HCT116 (cell line): ENCODE data around the gene MEGF6. TPM values are rescaled to one million over a fixed set of nuclear protein-coding genes. Genes with fewer than 3 reads are reported as not detected.

ENCODE experiments used
- ATAC-seq: fragments of 200-7000 bp; cut with Tn5 transposase; 2 replicates; pipeline ENCODE4 v1.9.1; 2020; ENCODE audit warnings: mild to moderate bottlenecking, moderate library complexity
- BruUV-seq: library from RNA; stranded (reverse); fragments of 400-500 nt; replicated peaks from 2 replicates; lab custom pipeline; 2021; lab: Mats Ljungman, UMichigan
- CTCF ChIA-PET: fragments of 300-600 bp; sonication (Branson Sonifier 250); formaldehyde crosslinking; loops from one replicate; lab custom pipeline; 2021; ENCODE audit warnings: antibody characterized with exemption; lab: Charles Lee
- POLR2A ChIA-PET: fragments of 300-600, 350-600 bp; sonication (Branson Sonifier 250); formaldehyde crosslinking; loops from one replicate; lab custom pipeline; 2021; ENCODE audit warnings: antibody characterized with exemption; lab: Charles Lee
- RAD21 ChIA-PET, 2 experiments: fragments of 300-600 bp; sonication (Branson Sonifier 250); formaldehyde crosslinking; loops; one replicate each; lab custom pipeline; 2023; ENCODE audit warnings: low total read pairs in 2 of 2; ENCODE audit not compliant: uncharacterized antibody in 2 of 2, unreplicated experiment in 2 of 2, low non-redundant PET in 1 of 2; lab: Charles Lee
- DNase-seq: peaks from one replicate; pipeline ENCODE4 v3.0.0-alpha.2; 2010; ENCODE audit warnings: low read depth, low spot score
- H2AFZ ChIP-seq: fragments of 200-600 bp; shearing (Covaris generic), sonication (generic); 2 replicates; pipeline ENCODE4 v1.6.1; 2017; ENCODE audit warnings: low read depth, mixed run types, mixed read lengths, antibody characterized with exemption, low read length; ENCODE audit not compliant: poor library complexity, severe bottlenecking
- H3K27ac ChIP-seq: 2 replicates; pipeline ENCODE4 v1.5.1; 2012; ENCODE audit warnings: low read depth, low read length
- H3K27me3 ChIP-seq: fragments of 200-600 bp; sonication (generic); 2 replicates; pipeline ENCODE4 v1.6.1; 2016; ENCODE audit warnings: mixed run types, low read length, mixed read lengths; ENCODE audit not compliant: insufficient read depth
- H3K36me3 ChIP-seq, 2 experiments: fragments of 200-500 bp in 1 of 2; fragments of 200-600 bp in 1 of 2; sonication (Bioruptor generic) in 1 of 2; sonication (generic) in 1 of 2; 2 replicates each; pipeline versions ENCODE4 v1.5.1 to v1.6.1; 2014 to 2016; ENCODE audit warnings: low read length in 2 of 2, inconsistent platforms in 1 of 2, mixed read lengths in 1 of 2, mixed run types in 1 of 2; ENCODE audit not compliant: insufficient read depth in 2 of 2, control insufficient read depth in 1 of 2
- H3K4me1 ChIP-seq, 2 experiments: fragments of 200-600 bp in 1 of 2; sonication (generic) in 1 of 2; 2 replicates each; pipeline versions ENCODE4 v1.5.1 to v1.6.1; 2012 to 2017; ENCODE audit warnings: low read length in 2 of 2, inconsistent platforms in 1 of 2, mild to moderate bottlenecking in 1 of 2, mixed read lengths in 1 of 2, mixed run types in 1 of 2, moderate library complexity in 1 of 2; ENCODE audit not compliant: insufficient read depth in 2 of 2, control insufficient read depth in 1 of 2
- H3K4me2 ChIP-seq: fragments of 200-600 bp; sonication (generic); 2 replicates; pipeline ENCODE4 v1.6.1; 2017; ENCODE audit warnings: mixed run types, low read length, mixed read lengths
- H3K4me3 ChIP-seq, 2 experiments: fragments of 200-600 bp in 1 of 2; sonication (generic) in 1 of 2; replicated peaks in 1 of 2; 2 replicates each; pipeline ENCODE4 v1.5.1; 2011 to 2016; ENCODE audit warnings: low read length in 2 of 2, control low read depth in 1 of 2, low read depth in 1 of 2, mild to moderate bottlenecking in 1 of 2, mixed read lengths in 1 of 2, mixed run types in 1 of 2
- H3K79me2 ChIP-seq: fragments of 200-600 bp; sonication (generic); 2 replicates; pipeline ENCODE4 v1.6.1; 2017; ENCODE audit warnings: mild to moderate bottlenecking, mixed run types, low read length, moderate library complexity, mixed read lengths; ENCODE audit not compliant: insufficient read depth
- H3K9ac ChIP-seq: fragments of 200-600 bp; sonication (generic); 2 replicates; pipeline ENCODE4 v1.6.1; 2016; ENCODE audit warnings: low read length, mixed read lengths
- H3K9me2 ChIP-seq: fragments of 200-600 bp; sonication (generic), shearing (Covaris generic); 2 replicates; pipeline ENCODE4 v1.6.1; 2017; ENCODE audit warnings: mixed run types, mild to moderate bottlenecking, moderate library complexity; ENCODE audit not compliant: insufficient read depth
- H3K9me3 ChIP-seq, 2 experiments: fragments of 200-500 bp in 1 of 2; fragments of 200-600 bp in 1 of 2; sonication (Bioruptor generic) in 1 of 2; sonication (generic) in 1 of 2; 2 replicates each; pipeline ENCODE4 v1.6.1; 2014 to 2017; ENCODE audit warnings: low read length in 2 of 2, mixed read lengths in 2 of 2, inconsistent platforms in 1 of 2, low read depth in 1 of 2, mild to moderate bottlenecking in 1 of 2, mixed run types in 1 of 2, moderate library complexity in 1 of 2; ENCODE audit not compliant: control insufficient read depth in 1 of 2, insufficient read depth in 1 of 2
- H4K20me1 ChIP-seq: fragments of 200-600 bp; sonication (generic), shearing (Covaris generic); 2 replicates; pipeline ENCODE4 v1.6.1; 2017; ENCODE audit warnings: mixed run types, mild to moderate bottlenecking, moderate library complexity; ENCODE audit not compliant: insufficient read depth
- CTCF ChIP-seq, 3 experiments: fragments of 200-600 bp in 1 of 3; sonication (generic) in 1 of 3; IDR thresholded peaks in 2 of 3; conservative IDR thresholded peaks in 1 of 3; 2 replicates each; pipeline ENCODE4 v1.5.1; 2012 to 2017; ENCODE audit warnings: low read depth in 2 of 3, low read length in 2 of 3, antibody characterized with exemption in 1 of 3, borderline replicate concordance in 1 of 3, control low read depth in 1 of 3, mild to moderate bottlenecking in 1 of 3, mixed read lengths in 1 of 3, mixed run types in 1 of 3, moderate library complexity in 1 of 3; ENCODE audit not compliant: insufficient read depth in 1 of 3
- EZH2 ChIP-seq: fragments of 200-600 bp; sonication (generic); IDR thresholded peaks from 2 replicates; pipeline ENCODE4 v1.6.1; 2017; ENCODE audit warnings: antibody characterized with exemption, mixed run types
- MAX ChIP-seq: IDR thresholded peaks from 2 replicates; pipeline ENCODE4 v1.6.1; 2012
- YY1 ChIP-seq: IDR thresholded peaks from 2 replicates; pipeline ENCODE4 v1.6.1; 2011; ENCODE audit warnings: low read length, low read depth, moderate library complexity, mild to moderate bottlenecking; ENCODE audit not compliant: insufficient replicate concordance; ENCODE audit errors: extremely low read depth
- ZFX ChIP-seq: fragments of 450-650 bp; IDR thresholded peaks from 2 replicates; pipeline ENCODE4 v1.6.1; 2017
- intact Hi-C: fragments of 100-400 bp; cut with micrococcal nuclease; formaldehyde crosslinking; loops from 2 replicates; pipeline ENCODE4 v1.10.0; 2022
- total RNA-seq: library from RNA; stranded (reverse); gene quantifications from one replicate; pipeline ENCODE4 v1.2.1, GENCODE V29; 2021; ENCODE audit not compliant: unreplicated experiment

MEGF6 gene
- total RNA-seq, 1 experiment from 2014 or later: 47.6 TPM

GRCh38 chr1:3548156-3548893, 63.0 kb downstream of the MEGF6 start:
- no peaks in the 10 kb centered on the region for H3K9me3 ChIP-seq
- POLR2A ChIA-PET: no interaction called here
- H3K36me3 ChIP-seq: no peaks in the 10 kb centered on the region
- no peak overlapping the region for H2AFZ ChIP-seq
- intact Hi-C loops: no loop called here
- no peak overlapping the region for H3K27ac ChIP-seq
- no TSS peak for BruUV-seq
- H3K9me2 ChIP-seq: no peaks in the 10 kb centered on the region
- no peak for TF ChIP-seq ZFX
- TF ChIP-seq EZH2: no peak
- no peak for TF ChIP-seq CTCF (IDR thresholded peaks at IDR 0.05 in 2 of 3, conservative IDR thresholded peaks at IDR 0.05 in 1 of 3; ENCODE audit: borderline replicate concordance in 1 of 3, insufficient read depth in 1 of 3, low read depth in 2 of 3, low read length in 2 of 3)
- TF ChIP-seq MAX: no peak
- TF ChIP-seq YY1: no peak
- H3K79me2 ChIP-seq: no peaks in the 10 kb centered on the region
- DNase-seq: no peak
- no peak overlapping the region for H3K4me2 ChIP-seq
- H4K20me1 ChIP-seq: no peaks in the 10 kb centered on the region
- no peaks in the 10 kb centered on the region for H3K27me3 ChIP-seq
- CTCF ChIA-PET: interaction anchor here (1.0 kb wide), 1 partner anchor 71 kb away, joined by 4 read pairs; no protein-coding TSS in a partner anchor
- no peak for ATAC-seq
- no peak overlapping the region for H3K4me3 ChIP-seq
- RAD21 ChIA-PET: no interaction called here
- H3K4me1 ChIP-seq: peaks cover 11 to 34% of the 10 kb centered on the region in 2 experiments
- no peak overlapping the region for H3K9ac ChIP-seq
